Activated T-helper 17 cell treated with anti-CD3 and anti-CD28 coated beads, Interleukin-2, amount 50 U/mL, for 72 hours (primary cell): Measurements from ENCODE around the gene CFAP43. TPM values are rescaled to one million over a fixed set of nuclear protein-coding genes. Genes with fewer than 3 reads are reported as not detected.

Experiments used
- ATAC-seq: fragments of 150-1000 bp; cut with Tn5 transposase; replicated peaks from 2 replicates; pipeline ENCODE4 v1.10.0; 2021; ENCODE audit warnings: mild to moderate bottlenecking, moderate library complexity
- H3K27ac Mint-ChIP-seq: one replicate; pipeline ENCODE4 v1.8.0; 2022; ENCODE audit warnings: mixed read lengths
- H3K27me3 Mint-ChIP-seq: one replicate; pipeline ENCODE4 v1.8.0; 2022; ENCODE audit warnings: mixed read lengths
- H3K36me3 Mint-ChIP-seq: one replicate; pipeline ENCODE4 v1.8.0; 2022; ENCODE audit warnings: low read depth, mild to moderate bottlenecking, mixed read lengths
- H3K4me1 Mint-ChIP-seq: one replicate; pipeline ENCODE4 v1.8.0; 2022; ENCODE audit warnings: mixed read lengths
- H3K4me3 Mint-ChIP-seq: one replicate; pipeline ENCODE4 v1.8.0; 2022; ENCODE audit warnings: mild to moderate bottlenecking, mixed read lengths
- H3K9me3 Mint-ChIP-seq: one replicate; pipeline ENCODE4 v1.8.0; 2022; ENCODE audit warnings: mixed read lengths
- total RNA-seq, 2 donors: library from RNA; stranded (reverse); gene quantifications; one replicate each; pipeline ENCODE4 v1.2.3, GENCODE V29; 2022

The CFAP43 gene
- total RNA-seq, result under 1 TPM in 1 of 2 donors, not detected in 1; 0.16 TPM

- ATAC-seq, result peak; percentile 100
- peaks cover 5% of the 10 kb centered on the region for H3K9me3 Mint-ChIP-seq
- peak within 1 kb of the TSS; percentile 85 for H3K4me3 Mint-ChIP-seq
- H3K4me1 Mint-ChIP-seq, result peaks cover 7% of the 10 kb centered on the region
- H3K27ac Mint-ChIP-seq, result peak within 1 kb of the TSS; percentile 87
- H3K27me3 Mint-ChIP-seq, result peaks cover 28% of the 10 kb centered on the region
- H3K36me3 Mint-ChIP-seq, result no peaks in the 10 kb centered on the region
These were observed at the start of gene CFAP43 for GRCh38 chr10:104231784-104232612. Gene CFAP43 (minus strand): TSS chr10:104232364. CDS start chr10:104232246, 118 bp downstream.

DNA sequence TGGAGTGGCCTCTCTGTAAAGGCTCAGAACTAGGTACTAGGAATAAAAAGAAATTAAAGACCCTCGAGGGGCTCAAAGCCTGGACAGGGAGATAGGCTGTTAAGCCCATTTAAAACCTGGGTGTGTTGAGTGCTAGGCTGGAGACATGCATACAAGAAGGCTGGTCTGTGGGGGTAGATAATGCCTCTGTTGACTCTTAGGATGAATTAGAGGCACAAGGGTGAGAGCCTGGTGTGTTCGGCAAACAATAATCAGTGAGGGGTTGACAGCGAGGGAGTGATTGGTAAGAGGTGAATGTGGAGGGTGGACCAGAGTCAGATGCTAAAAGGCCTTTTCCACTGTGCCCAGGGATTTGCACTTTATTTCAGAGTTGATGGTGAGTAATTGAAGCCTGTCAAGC lies 49.5 kb upstream of the CFAP43 start:
- Mint-ChIP-seq H3K9me3 (no peaks in the 10 kb centered on the region), H3K27ac (no peak overlapping the region), H3K4me1 (no peaks in the 10 kb centered on the region), H3K27me3 (peaks cover 4% of the 10 kb centered on the region), H3K4me3 (no peak overlapping the region), H3K36me3 (no peaks in the 10 kb centered on the region)
- ATAC-seq, result no peak

GRCh38 chr10:104279550-104280259 lies 47.5 kb upstream of the CFAP43 start:
- H3K27ac Mint-ChIP-seq, result no peak overlapping the region
- H3K4me1 Mint-ChIP-seq, result no peaks in the 10 kb centered on the region
- no peaks in the 10 kb centered on the region for H3K36me3 Mint-ChIP-seq
- peaks cover 8% of the 10 kb centered on the region for H3K27me3 Mint-ChIP-seq
- no peak overlapping the region for H3K4me3 Mint-ChIP-seq
- ATAC-seq, result no peak
- no peaks in the 10 kb centered on the region for H3K9me3 Mint-ChIP-seq

DNA sequence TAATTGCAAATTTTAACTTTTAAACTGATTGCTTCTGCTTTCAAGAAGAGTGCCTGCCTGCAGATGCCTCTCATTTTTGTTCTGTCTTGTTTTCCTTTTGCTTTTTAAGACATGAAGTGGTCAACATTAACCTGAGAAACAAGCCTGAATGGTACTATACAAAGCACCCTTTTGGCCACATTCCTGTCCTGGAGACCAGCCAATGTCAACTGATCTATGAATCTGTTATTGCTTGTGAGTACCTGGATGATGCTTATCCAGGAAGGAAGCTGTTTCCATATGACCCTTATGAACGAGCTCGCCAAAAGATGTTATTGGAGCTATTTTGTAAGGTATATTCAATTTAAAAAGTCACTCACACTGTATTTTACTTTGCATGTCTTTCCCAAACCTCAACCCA lies 45.6 kb upstream of the CFAP43 start:
- Mint-ChIP-seq H3K27me3 (peaks cover 8% of the 10 kb centered on the region), H3K36me3 (no peaks in the 10 kb centered on the region), H3K4me1 (no peaks in the 10 kb centered on the region), H3K4me3 (no peak overlapping the region), H3K27ac (no peak overlapping the region), H3K9me3 (no peaks in the 10 kb centered on the region)
- no peak for ATAC-seq

GRCh38 chr10:104276192-104276591 lies 44.0 kb upstream of the CFAP43 start:
- ATAC-seq, result no peak
- no peaks in the 10 kb centered on the region for H3K9me3 Mint-ChIP-seq
- no peak overlapping the region for H3K4me3 Mint-ChIP-seq
- no peaks in the 10 kb centered on the region for H3K36me3 Mint-ChIP-seq
- H3K27me3 Mint-ChIP-seq, result peaks cover 8% of the 10 kb centered on the region
- H3K27ac Mint-ChIP-seq, result no peak overlapping the region
- no peaks in the 10 kb centered on the region for H3K4me1 Mint-ChIP-seq

DNA sequence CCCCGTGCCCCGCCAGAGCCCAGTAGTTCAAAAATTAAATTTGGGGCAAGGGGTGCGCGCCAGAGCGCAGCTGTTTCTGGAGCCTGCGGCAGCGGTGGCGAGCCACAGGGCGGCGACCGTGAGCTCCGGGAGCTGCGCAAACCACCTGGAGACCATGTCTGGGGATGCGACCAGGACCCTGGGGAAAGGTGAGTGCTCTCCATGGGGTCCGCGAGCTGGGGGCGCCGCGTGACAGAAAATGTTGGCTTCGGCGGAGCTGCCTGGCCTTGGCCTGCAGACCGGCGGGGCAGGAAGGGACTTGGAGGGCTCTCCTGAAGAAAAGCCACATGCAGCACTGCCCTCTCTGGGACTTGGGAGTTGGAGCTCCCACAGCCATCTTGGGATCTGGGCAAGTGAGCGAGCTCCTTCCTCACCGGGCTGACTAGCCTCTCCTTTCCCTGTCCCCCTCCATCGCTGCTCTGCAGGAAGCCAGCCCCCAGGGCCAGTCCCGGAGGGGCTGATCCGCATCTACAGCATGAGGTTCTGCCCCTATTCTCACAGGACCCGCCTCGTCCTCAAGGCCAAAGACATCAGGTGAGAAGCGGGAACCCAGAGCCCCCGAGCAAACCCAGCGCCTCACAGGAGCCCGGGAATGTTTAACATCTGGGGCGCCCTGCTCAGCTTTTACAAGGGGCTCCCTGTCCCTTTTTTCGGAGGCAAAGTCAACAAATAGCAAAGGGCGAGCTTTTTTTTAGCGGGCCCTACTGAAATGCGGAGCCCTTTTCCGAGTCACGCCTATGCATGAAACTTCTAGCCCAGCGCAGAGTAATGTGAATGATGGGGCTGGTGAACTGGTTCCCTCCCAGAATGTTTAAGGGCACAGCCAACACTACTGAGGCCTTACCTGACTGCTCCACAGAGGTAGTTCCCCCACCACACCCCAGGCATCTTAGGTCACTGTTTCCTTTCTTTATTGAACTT lies 42.9 kb upstream of the CFAP43 start:
- Mint-ChIP-seq H3K36me3 (no peaks in the 10 kb centered on the region), H3K4me3 (peak overlapping the region; percentile 40), H3K4me1 (no peaks in the 10 kb centered on the region), H3K27me3 (peaks cover 8% of the 10 kb centered on the region), H3K9me3 (no peaks in the 10 kb centered on the region), H3K27ac (no peak overlapping the region)
- peak; percentile 85 for ATAC-seq

GRCh38 chr10:104273899-104274575 lies 41.9 kb upstream of the CFAP43 start:
- H3K27me3 Mint-ChIP-seq, result peaks cover 8% of the 10 kb centered on the region
- no peaks in the 10 kb centered on the region for H3K4me1 Mint-ChIP-seq
- no peak for ATAC-seq
- peaks cover under 1% of the 10 kb centered on the region for H3K36me3 Mint-ChIP-seq
- H3K9me3 Mint-ChIP-seq, result no peaks in the 10 kb centered on the region
- H3K27ac Mint-ChIP-seq, result no peak overlapping the region
- peak overlapping the region; percentile 40 for H3K4me3 Mint-ChIP-seq

DNA sequence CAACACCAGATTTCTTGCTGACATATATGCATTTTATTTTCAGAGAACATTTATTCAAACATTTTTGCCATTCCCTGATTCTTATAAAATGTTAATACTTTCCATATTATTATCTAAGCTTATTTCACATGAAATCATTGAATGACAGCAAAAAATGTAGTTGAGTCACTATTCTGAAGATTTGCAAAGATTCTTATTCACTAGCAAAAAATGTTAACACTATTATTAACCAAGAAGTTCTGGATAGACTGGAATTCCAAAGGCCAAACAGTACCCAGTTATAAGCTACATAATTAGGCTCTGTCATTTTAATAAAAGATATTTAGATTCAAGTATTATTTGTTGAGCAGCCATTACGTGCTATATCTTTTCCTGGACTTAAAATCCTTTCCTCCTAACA lies 41.1 kb upstream of the CFAP43 start:
- peaks cover 8% of the 10 kb centered on the region for H3K36me3 Mint-ChIP-seq
- H3K9me3 Mint-ChIP-seq, result no peaks in the 10 kb centered on the region
- no peak overlapping the region for H3K27ac Mint-ChIP-seq
- H3K4me1 Mint-ChIP-seq, result no peaks in the 10 kb centered on the region
- no peak for ATAC-seq
- H3K4me3 Mint-ChIP-seq, result no peak overlapping the region
- H3K27me3 Mint-ChIP-seq, result peaks cover 5% of the 10 kb centered on the region

DNA sequence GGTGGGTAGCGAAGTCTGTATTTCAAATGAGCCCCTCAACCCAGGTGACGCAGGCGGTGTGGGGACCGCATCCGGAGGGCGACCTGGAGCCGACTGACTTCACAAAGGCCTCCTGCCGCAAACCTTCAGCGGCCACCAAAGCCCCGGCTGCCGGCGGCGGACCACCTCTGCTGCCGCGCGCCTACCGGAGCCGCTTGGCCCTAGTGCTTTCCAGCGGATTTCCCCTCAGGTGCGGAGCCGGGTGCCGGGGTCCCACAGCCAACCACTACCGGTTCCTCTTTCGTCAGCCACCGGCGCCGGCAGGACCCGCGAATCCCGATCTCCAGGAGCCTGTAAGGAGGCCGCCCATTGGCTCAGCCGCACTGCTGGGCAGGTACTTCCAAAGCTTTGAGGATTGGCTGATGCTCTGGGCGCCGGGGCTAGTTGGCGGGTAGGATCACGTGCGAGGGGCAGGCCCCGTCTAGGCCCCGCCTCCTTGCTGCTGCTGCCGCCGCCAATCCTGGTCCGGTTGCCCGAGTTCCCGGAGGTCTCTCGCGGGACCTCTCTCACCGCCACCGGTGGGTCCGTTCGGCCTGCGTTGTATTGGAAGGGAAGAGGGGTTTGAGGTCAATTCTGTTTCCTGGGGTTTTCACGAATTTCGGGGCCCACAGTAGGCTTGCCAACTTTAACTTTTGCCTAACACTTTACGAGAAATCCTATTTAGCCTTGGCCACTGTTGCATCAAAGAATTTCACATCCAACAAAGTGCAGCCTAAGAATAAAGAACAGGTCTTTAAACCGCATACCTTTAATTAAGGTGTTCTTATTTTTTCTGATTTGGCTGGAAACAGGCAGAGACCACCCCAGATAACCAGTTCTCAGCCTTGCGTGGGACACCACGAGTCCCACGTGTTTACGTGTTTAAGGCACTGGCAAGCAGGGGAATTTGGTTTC lies 36.8 kb upstream of the CFAP43 start, which contains the start of gene GSTO2:
Gene GSTO2 (plus strand): TSS at position 472 of the 933 bp plus-strand sequence. CDS start 5,732 bp downstream, outside the sequence.
- no peaks in the 10 kb centered on the region for H3K27me3 Mint-ChIP-seq
- peak; percentile 85 for ATAC-seq

DNA sequence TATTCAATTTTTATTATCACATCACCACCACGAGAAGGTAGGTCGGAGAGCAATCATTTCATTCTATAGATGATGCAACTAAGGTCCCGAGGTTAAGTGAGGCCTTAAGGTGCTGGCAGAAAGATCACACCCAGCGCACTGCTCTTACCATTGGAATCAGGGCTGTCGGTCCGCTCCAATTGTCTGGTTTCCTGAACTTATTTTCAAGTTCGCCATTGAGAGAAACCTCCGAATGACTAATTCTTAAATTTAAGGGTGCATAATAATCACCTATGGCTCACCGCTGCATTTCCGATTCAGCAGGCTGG lies 36.2 kb upstream of the CFAP43 start:
- Mint-ChIP-seq H3K9me3 (no peaks in the 10 kb centered on the region), H3K27ac (peak overlapping the region; percentile 94), H3K4me1 (peaks cover 27% of the 10 kb centered on the region), H3K4me3 (peak overlapping the region; percentile 80), H3K36me3 (peaks cover 57% of the 10 kb centered on the region), H3K27me3 (no peaks in the 10 kb centered on the region)
- ATAC-seq, result peak; percentile 63

More for the DNA sequence above, 36.8 kb upstream of the CFAP43 start, which contains the start of gene GSTO2:
- peak within 1 kb of the TSS; percentile 80 for H3K4me3 Mint-ChIP-seq
- H3K27ac Mint-ChIP-seq, result peak within 1 kb of the TSS; percentile 94
- no peaks in the 10 kb centered on the region for H3K9me3 Mint-ChIP-seq
- H3K4me1 Mint-ChIP-seq, result peaks cover 24% of the 10 kb centered on the region
- H3K36me3 Mint-ChIP-seq, result peaks cover 51% of the 10 kb centered on the region

- no peaks in the 10 kb centered on the region for H3K9me3 Mint-ChIP-seq
- peak; percentile 63 for ATAC-seq
- peaks cover 62% of the 10 kb centered on the region for H3K36me3 Mint-ChIP-seq
- peaks cover 27% of the 10 kb centered on the region for H3K4me1 Mint-ChIP-seq
- no peaks in the 10 kb centered on the region for H3K27me3 Mint-ChIP-seq
- peak overlapping the region; percentile 94 for H3K27ac Mint-ChIP-seq
- peak overlapping the region; percentile 80 for H3K4me3 Mint-ChIP-seq
These were observed 35.7 kb upstream of the CFAP43 start for GRCh38 chr10:104267721-104268404.

DNA sequence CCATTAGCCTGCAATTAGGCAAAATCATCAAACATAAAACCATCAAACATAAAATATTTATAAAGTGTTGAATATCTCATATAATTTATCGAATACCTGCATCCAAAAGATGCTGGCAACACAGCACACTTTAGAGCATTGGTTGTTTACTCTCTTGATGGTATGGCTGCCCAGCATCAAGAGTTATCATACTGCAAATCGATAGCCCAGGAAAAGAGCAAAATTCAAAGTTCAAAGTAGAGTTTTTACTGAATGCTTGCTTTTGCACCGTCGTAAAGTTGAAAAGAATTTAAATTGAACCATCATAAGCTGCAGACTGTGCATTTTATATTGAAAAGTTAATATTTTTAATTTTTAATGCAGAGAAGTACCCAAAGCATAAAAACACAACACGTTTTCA lies 32.6 kb upstream of the CFAP43 start:
- Mint-ChIP-seq H3K9me3 (no peaks in the 10 kb centered on the region), H3K36me3 (peaks cover 93% of the 10 kb centered on the region), H3K4me1 (peaks cover 44% of the 10 kb centered on the region), H3K4me3 (peak overlapping the region; percentile 80), H3K27ac (no peak overlapping the region), H3K27me3 (no peaks in the 10 kb centered on the region)
- ATAC-seq, result no peak
